ENCODE measurements around the gene MGMT. TPM values are rescaled to one million over a fixed set of nuclear protein-coding genes. Genes with fewer than 3 reads are reported as not detected.

MGMT gene
- total and polyA plus RNA-seq, 9 of the 15 experiments (the other 6 are each of a cell fraction or from before 2014, with no cell fraction given), result 0.03 to 0.29 (median 0.11) TPM; not detected in 4

- no peak for FAIRE-seq
- intact Hi-C loops (cut with micrococcal nuclease), result no loop called here
- Histone ChIP-seq H3K79me2 (ENCODE audit: control insufficient read depth, insufficient read depth, low read length) (no peaks in the 10 kb centered on the region), H3K4me3 (no peak overlapping the region), H3K4me1 (replicated peaks in 1 of 2; ENCODE audit: control insufficient read depth in 2 of 2, insufficient read depth in 2 of 2, low read length in 2 of 2) (no peaks in the 10 kb centered on the region), H3K27me3 (ENCODE audit: control insufficient read depth in 2 of 2, insufficient read depth in 2 of 2, low read length in 2 of 2) (peaks cover 0 to 16% of the 10 kb centered on the region in 2 experiments; a peak in 3 of 5 replicates), H4K20me1 (replicated peaks; ENCODE audit: control insufficient read depth, insufficient read depth, low read length) (no peaks in the 10 kb centered on the region; the same call in 1 of the 2 replicates), H3K36me3 (ENCODE audit: control insufficient read depth, insufficient read depth, low read length) (no peaks in the 10 kb centered on the region), H3K9ac (ENCODE audit: insufficient read depth in 1 of 2, low read depth in 2 of 2, low read length in 2 of 2) (no peak overlapping the region), H3K4me2 (ENCODE audit: insufficient read depth, low read length) (no peak overlapping the region), H2AFZ (ENCODE audit: low read depth, low read length) (no peak overlapping the region), H3K9me3 (replicated peaks; ENCODE audit: control insufficient read depth, insufficient read depth, low read depth, low read length) (no peaks in the 10 kb centered on the region), H3K9me1 (ENCODE audit: control insufficient read depth, insufficient read depth, low read length) (no peaks in the 10 kb centered on the region), H3K27ac (ENCODE audit: extremely low read depth, low read depth, low read length) (no peak overlapping the region)
- WGBS (ENCODE audit: insufficient coverage, low coverage, missing lambda C conversion rate), result no CpG with 5 or more reads among the region's 12 CpGs
- BruUV-seq (replicated peaks), result no TSS peak
- ChIA-PET CTCF (ENCODE audit: low intra/inter-chr PET ratio) (no interaction called here), POLR2A (no interaction called here)
- DNase-seq (ENCODE audit: extremely low read depth in 1 of 4, low spot score in 3 of 4), result no peak
- in situ Hi-C loops (cut with MboI), result no loop called here
- no peak for ATAC-seq
- TF ChIP-seq ZNF140 (CRISPR knock-in tag; IDR thresholded peaks at IDR 0.05), result no peak
- no peak for TF ChIP-seq PCBP2 (IDR thresholded peaks at IDR 0.05; ENCODE audit: low read depth, low read length, poor library complexity, severe bottlenecking)
- TF ChIP-seq ZMIZ1 (IDR thresholded peaks at IDR 0.05; ENCODE audit: low read depth in 2 of 2, low read length in 2 of 2), result no peak
- no peak for TF ChIP-seq PHF20 (IDR thresholded peaks at IDR 0.05; ENCODE audit: partially characterized antibody)
- TF ChIP-seq EZH2 (IDR thresholded peaks at IDR 0.05; ENCODE audit: borderline replicate concordance, low read depth, low read length), result no peak
- no peak for TF ChIP-seq ZNF780A (CRISPR knock-in tag; IDR thresholded peaks at IDR 0.05)
- TF ChIP-seq E2F1 (CRISPR knock-in tag; IDR thresholded peaks at IDR 0.05), result no peak
- no peak for TF ChIP-seq BRD4 (IDR thresholded peaks at IDR 0.05)
- no peak for TF ChIP-seq ESRRB (CRISPR knock-in tag; IDR thresholded peaks at IDR 0.05; ENCODE audit: borderline replicate concordance)
- TF ChIP-seq ZBTB34 (CRISPR knock-in tag; IDR thresholded peaks at IDR 0.05), result no peak
- no peak for TF ChIP-seq NUFIP1 (IDR thresholded peaks at IDR 0.05; ENCODE audit: partially characterized antibody)
- TF ChIP-seq RNF219 (CRISPR knock-in tag; IDR thresholded peaks at IDR 0.05), result no peak
- TF ChIP-seq ADNP (tag; IDR thresholded peaks at IDR 0.05), result no peak
- no peak for TF ChIP-seq CHD1 (IDR thresholded peaks at IDR 0.05; ENCODE audit: low read length)
- no peak for TF ChIP-seq POLR3A (IDR thresholded peaks at IDR 0.05; ENCODE audit: borderline replicate concordance, extremely low read depth, insufficient read depth, insufficient read length)
Measured at GRCh38 chr10:129676014-129676413, 209.0 kb downstream of the MGMT start.

Measured in K562 (cell line).